Measurements from ENCODE around the gene PTPRC.

Gene PTPRC

GRCh38 chr1:198678301-198678836 lies 39.5 kb downstream of the PTPRC start:
- TF ChIP-seq CTCF (IDR thresholded peaks at IDR 0.05; ENCODE audit: low read depth, low read length): no peak
- Histone ChIP-seq H3K27me3 (ENCODE audit: insufficient read depth, low read depth, severe bottlenecking) (no peaks in the 10 kb centered on the region), H3K36me3 (no peaks in the 10 kb centered on the region), H3K27ac (no peak overlapping the region), H3K4me3 (ENCODE audit: low read depth, low read length) (no peak overlapping the region), H3K9me3 (ENCODE audit: severe bottlenecking) (no peaks in the 10 kb centered on the region)
- no peak for DNase-seq

- DNase-seq: no peak
- no peak for TF ChIP-seq CTCF (IDR thresholded peaks at IDR 0.05; ENCODE audit: low read depth, low read length)
- H3K27ac ChIP-seq: no peak overlapping the region
- no peaks in the 10 kb centered on the region for H3K27me3 ChIP-seq (ENCODE audit: insufficient read depth, low read depth, severe bottlenecking)
- H3K4me3 ChIP-seq (ENCODE audit: low read depth, low read length): no peak overlapping the region
- no peaks in the 10 kb centered on the region for H3K9me3 ChIP-seq (ENCODE audit: severe bottlenecking)
- no peaks in the 10 kb centered on the region for H3K36me3 ChIP-seq
Measured at GRCh38 chr1:198678901-198679329, 40.1 kb downstream of the PTPRC start.

- DNase-seq: no peak
- Histone ChIP-seq H3K36me3 (no peaks in the 10 kb centered on the region), H3K27ac (no peak overlapping the region), H3K27me3 (ENCODE audit: insufficient read depth, low read depth, severe bottlenecking) (no peaks in the 10 kb centered on the region), H3K4me3 (ENCODE audit: low read depth, low read length) (no peak overlapping the region), H3K9me3 (ENCODE audit: severe bottlenecking) (no peaks in the 10 kb centered on the region)
- TF ChIP-seq CTCF (IDR thresholded peaks at IDR 0.05; ENCODE audit: low read depth, low read length): no peak
Measured at GRCh38 chr1:198679535-198680173, 40.8 kb downstream of the PTPRC start.

GRCh38 chr1:198680174-198680875 lies 41.5 kb downstream of the PTPRC start:
- DNase-seq: no peak
- TF ChIP-seq CTCF (IDR thresholded peaks at IDR 0.05; ENCODE audit: low read depth, low read length): no peak
- H3K27ac ChIP-seq: no peak overlapping the region

GRCh38 chr1:198681252-198681651 lies 42.4 kb downstream of the PTPRC start:
- Histone ChIP-seq H3K9me3 (ENCODE audit: severe bottlenecking) (no peaks in the 10 kb centered on the region), H3K27ac (no peak overlapping the region), H3K4me3 (ENCODE audit: low read depth, low read length) (no peak overlapping the region), H3K36me3 (no peaks in the 10 kb centered on the region), H3K27me3 (ENCODE audit: insufficient read depth, low read depth, severe bottlenecking) (no peaks in the 10 kb centered on the region)
- TF ChIP-seq CTCF (IDR thresholded peaks at IDR 0.05; ENCODE audit: low read depth, low read length): no peak
- DNase-seq: no peak

More at GRCh38 chr1:198680174-198680875, 41.5 kb downstream of the PTPRC start:
- Histone ChIP-seq H3K9me3 (ENCODE audit: severe bottlenecking) (no peaks in the 10 kb centered on the region), H3K4me3 (ENCODE audit: low read depth, low read length) (no peak overlapping the region), H3K36me3 (no peaks in the 10 kb centered on the region), H3K27me3 (ENCODE audit: insufficient read depth, low read depth, severe bottlenecking) (no peaks in the 10 kb centered on the region)
